ENCODE data around the gene KRTAP10-11.
"Not testable (repeated sequence)": the region's sequence is repeated elsewhere in the genome, so short reads cannot be mapped to it uniquely, and the experiment has no call there.

The KRTAP10-11 gene

DNA sequence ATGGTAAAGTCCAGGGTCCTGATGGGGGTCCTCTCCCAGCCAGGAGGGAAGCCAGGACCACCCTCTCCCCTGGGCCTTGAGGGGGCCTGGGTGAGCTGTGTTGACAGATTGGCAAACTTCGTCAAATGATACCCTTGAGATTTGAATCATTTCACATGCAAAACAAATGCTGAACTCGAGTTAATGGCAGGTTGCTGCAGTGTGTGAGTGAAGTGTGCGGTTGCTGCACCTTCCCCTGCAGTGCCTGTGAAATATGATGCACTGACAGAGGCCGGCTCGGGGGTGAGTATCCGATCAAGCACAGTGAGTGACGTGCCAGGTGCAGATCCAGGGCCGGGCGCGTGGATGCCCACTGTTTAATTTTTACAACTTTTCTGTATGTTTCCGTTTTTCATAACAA is 41.5 kb downstream of the KRTAP10-11 start:
- DNase-seq (ENCODE audit: extremely low read depth, low read depth): no peak
- TF ChIP-seq, protein P1, sequence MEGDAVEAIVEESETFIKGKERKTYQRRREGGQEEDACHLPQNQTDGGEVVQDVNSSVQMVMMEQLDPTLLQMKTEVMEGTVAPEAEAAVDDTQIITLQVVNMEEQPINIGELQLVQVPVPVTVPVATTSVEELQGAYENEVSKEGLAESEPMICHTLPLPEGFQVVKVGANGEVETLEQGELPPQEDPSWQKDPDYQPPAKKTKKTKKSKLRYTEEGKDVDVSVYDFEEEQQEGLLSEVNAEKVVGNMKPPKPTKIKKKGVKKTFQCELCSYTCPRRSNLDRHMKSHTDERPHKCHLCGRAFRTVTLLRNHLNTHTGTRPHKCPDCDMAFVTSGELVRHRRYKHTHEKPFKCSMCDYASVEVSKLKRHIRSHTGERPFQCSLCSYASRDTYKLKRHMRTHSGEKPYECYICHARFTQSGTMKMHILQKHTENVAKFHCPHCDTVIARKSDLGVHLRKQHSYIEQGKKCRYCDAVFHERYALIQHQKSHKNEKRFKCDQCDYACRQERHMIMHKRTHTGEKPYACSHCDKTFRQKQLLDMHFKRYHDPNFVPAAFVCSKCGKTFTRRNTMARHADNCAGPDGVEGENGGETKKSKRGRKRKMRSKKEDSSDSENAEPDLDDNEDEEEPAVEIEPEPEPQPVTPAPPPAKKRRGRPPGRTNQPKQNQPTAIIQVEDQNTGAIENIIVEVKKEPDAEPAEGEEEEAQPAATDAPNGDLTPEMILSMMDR (IDR thresholded peaks at IDR 0.05; ENCODE audit: low read depth, low read length): no peak

DNA sequence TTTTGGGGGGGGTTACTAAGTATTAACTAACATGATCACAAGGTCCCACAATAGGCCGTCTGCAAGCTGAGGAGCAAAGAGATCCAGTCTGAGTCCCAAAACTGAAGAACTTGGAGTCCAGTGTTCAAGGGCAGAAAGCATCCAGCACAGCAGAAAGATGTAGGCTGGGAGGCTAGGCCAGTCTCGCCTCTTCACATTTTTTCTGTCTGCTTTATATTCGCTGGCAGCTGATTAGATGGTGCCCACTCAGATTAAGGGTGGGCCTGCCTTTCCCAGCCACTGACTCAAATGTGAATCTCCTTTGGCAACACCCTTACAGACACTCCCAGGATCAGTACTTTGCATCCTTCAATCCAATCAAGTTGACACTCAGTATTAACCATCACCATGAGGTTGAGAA is 43.5 kb downstream of the KRTAP10-11 start:
- not testable (repeated sequence) for DNase-seq (ENCODE audit: extremely low read depth, low read depth)

DNA sequence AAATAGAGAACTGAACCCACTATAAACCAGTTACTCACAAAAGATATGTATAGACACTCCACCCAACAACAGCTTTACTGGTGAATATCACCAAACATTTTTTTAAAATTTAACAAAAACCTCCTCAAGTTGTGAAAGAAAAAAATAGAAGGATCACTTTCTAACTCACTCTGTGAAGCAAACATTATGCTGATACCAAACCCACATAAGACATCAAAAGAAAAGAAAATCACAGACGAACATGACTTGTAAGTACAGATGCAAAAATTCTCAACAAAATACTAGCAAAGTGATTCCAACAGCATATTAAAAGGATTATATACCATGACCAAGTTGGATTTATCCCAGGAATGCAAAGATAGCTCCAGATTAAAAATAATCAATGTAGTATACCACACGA is 45.5 kb downstream of the KRTAP10-11 start:
- TF ChIP-seq, protein P1 (IDR thresholded peaks at IDR 0.05; ENCODE audit: low read depth, low read length): no peak
- DNase-seq (ENCODE audit: extremely low read depth, low read depth): no peak

DNA sequence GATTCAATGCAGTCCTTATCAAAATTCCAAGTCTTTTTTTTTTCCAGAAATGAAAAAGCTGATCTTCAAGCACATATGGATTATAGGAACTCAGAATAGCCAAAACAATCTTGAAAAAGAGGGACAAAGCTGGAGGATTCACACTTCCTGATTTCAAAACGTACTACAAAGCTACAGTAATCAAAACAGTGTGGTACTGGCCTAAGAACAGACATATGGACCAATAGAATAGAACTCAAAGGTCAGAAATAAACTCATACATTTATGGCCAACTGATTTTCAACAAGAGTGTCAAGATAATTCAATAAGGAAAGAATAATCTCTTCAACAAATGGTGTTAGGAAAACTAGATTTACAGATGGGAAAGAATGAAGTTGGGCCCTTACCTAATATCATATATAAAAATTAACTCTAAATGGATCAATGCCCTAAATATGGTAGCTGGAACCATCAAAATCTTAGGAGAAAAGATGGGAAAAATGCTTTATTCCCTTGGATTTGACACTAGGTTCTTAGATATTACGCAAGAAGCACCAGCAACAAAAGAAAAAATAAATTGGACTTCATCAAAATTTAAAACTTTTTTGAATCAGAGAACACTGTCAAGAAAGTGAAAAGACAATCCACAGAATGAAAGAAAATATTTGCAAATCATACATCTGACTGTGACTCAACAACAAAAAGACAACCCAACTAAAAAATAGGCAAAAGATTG is 46.7 kb downstream of the KRTAP10-11 start:
- TF ChIP-seq, protein P1 (IDR thresholded peaks at IDR 0.05; ENCODE audit: low read depth, low read length): no peak
- DNase-seq (ENCODE audit: extremely low read depth, low read depth): no peak

DNA sequence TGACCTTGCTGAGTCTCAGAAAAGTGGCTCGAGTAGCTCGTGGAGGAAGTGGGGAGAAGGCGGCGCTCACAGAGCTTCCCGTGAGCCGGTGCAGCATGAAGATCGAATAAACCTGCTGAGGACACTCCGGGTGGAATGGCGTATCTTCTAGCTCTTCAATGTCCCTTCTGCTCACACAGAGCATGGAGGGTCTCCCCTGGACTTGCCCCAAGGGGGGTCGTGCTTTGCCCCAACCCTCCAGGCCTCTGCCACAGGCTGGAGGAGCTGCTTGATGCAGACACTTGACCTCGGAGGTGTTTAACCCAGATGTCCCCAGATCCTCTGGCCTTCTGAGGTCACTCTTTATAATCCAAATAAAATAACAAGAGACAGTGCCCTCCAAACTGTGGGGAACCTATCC is 48.6 kb downstream of the KRTAP10-11 start:
- TF ChIP-seq, protein P1 (IDR thresholded peaks at IDR 0.05; ENCODE audit: low read depth, low read length): no peak
- no peak for DNase-seq (ENCODE audit: extremely low read depth, low read depth)

DNA sequence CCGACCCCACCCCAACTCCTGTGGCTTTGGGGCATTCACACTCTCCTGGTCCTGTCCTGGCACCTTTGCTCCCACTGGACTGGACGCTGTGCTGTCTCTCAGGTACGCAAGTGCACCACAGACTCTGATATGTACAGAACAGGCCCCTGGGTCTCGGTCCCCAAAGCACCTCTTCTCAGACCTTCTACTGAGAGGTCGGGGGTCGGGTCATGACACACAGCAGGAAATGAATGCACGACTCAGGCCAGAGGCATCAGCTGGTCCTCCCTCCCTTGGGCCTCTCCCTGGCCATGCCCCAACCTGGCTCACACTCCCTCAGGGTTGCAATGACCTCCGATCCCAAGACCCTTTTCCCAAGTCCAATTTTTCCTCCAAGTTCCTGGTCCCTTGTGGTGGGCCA is 49.0 kb downstream of the KRTAP10-11 start:
- DNase-seq (ENCODE audit: extremely low read depth, low read depth): no peak
- TF ChIP-seq, protein P1 (IDR thresholded peaks at IDR 0.05; ENCODE audit: low read depth, low read length): no peak

DNA sequence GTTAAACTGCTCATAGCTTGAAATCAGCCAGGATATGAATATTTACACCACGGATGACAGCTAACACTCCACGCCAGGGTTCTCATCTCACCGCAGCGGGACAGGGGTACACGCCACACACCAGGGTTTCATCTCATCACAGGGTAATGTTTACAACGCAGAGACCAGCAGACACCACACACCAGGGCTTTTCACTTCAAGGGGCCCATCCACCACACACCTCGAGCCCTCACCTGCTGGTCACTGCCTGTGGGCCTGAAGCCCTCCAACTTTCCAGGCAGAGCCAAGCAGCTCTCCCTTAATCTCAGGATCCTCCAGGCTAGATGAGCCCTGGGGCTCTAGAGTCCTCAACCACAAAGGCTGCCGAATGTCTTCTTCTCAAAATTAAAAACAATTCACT is 49.4 kb downstream of the KRTAP10-11 start:
- no peak for DNase-seq (ENCODE audit: extremely low read depth, low read depth)
- TF ChIP-seq, protein P1 (IDR thresholded peaks at IDR 0.05; ENCODE audit: low read depth, low read length): no peak

DNA sequence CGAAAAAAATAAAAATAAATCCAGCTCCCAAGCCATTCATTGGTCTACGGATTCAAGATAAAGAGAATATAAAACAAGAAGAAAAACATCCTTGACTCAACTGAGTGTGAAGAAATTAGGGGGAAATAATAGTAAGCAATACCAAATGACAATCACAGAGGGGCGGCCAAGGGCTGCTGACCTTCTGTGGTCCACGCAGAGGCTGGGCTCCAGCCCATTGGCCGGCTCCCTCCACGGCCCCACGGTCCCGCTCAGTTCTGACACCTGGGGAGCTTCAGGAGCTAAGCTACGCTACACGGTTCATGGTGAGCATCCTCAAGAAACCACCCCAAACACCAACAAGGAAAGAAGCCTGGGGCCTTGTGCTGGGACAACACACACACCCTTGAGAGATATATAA is 50.4 kb downstream of the KRTAP10-11 start:
- DNase-seq (ENCODE audit: extremely low read depth, low read depth): no peak
- TF ChIP-seq, protein P1 (IDR thresholded peaks at IDR 0.05; ENCODE audit: low read depth, low read length): no peak

Measured in AG09319 (cell line).